Measurements from ENCODE around the gene GLIPR1. TPM values are rescaled to one million over a fixed set of nuclear protein-coding genes. Genes with fewer than 3 reads are reported as not detected.

Gene GLIPR1
- total RNA-seq = 0.22 and 0.33 TPM in 2 replicates
- long read RNA-seq, partial matches to known transcripts = 0 of 84 reads
- long read RNA-seq, other reads (novel, unspliced or antisense) = 84 of 84 reads

DNA sequence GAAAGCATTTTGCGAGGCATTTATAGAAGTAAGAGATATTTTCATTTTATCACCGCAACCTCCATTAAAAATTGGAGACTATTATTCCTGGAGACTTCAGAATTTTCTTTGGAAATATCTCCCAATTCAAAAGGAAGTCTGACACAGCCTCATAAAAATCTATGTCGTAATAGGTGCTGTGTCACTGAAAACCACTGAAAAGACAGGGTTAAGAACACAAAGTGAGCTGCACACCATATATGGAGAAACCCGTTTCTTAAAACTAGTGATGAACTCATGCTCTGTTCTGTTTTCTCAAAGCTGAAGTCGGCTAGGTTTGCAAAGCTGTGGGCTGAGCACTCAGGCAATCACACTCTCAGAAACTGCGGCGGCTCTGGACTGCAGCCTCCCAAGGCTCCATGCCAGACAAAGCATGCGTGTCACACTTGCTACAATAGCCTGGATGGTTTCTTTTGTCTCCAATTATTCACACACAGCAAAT lies at the start of gene GLIPR1:
TSS of gene GLIPR1 (plus strand) at position 287 of the 481 bp plus-strand sequence. CDS start at position 413, 126 bp downstream.
- TF ChIP-seq, protein P1, sequence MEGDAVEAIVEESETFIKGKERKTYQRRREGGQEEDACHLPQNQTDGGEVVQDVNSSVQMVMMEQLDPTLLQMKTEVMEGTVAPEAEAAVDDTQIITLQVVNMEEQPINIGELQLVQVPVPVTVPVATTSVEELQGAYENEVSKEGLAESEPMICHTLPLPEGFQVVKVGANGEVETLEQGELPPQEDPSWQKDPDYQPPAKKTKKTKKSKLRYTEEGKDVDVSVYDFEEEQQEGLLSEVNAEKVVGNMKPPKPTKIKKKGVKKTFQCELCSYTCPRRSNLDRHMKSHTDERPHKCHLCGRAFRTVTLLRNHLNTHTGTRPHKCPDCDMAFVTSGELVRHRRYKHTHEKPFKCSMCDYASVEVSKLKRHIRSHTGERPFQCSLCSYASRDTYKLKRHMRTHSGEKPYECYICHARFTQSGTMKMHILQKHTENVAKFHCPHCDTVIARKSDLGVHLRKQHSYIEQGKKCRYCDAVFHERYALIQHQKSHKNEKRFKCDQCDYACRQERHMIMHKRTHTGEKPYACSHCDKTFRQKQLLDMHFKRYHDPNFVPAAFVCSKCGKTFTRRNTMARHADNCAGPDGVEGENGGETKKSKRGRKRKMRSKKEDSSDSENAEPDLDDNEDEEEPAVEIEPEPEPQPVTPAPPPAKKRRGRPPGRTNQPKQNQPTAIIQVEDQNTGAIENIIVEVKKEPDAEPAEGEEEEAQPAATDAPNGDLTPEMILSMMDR (IDR thresholded peaks at IDR 0.05; ENCODE audit: unreplicated experiment) = no peak
- Mint-ChIP-seq H3K27me3 (no peaks in the 10 kb centered on the region), H3K27ac (peak within 1 kb of the TSS; percentile 11), H3K36me3 (ENCODE audit: insufficient read depth) (no peaks in the 10 kb centered on the region), H3K4me3 (ENCODE audit: low read depth) (no peak within 1 kb of the TSS), H3K4me1 (ENCODE audit: low read depth) (peaks cover 1% of the 10 kb centered on the region), H3K9me3 (ENCODE audit: low read depth) (no peaks in the 10 kb centered on the region)
- DNase-seq (ENCODE audit: low spot score, unreplicated experiment) = no peak

DNA sequence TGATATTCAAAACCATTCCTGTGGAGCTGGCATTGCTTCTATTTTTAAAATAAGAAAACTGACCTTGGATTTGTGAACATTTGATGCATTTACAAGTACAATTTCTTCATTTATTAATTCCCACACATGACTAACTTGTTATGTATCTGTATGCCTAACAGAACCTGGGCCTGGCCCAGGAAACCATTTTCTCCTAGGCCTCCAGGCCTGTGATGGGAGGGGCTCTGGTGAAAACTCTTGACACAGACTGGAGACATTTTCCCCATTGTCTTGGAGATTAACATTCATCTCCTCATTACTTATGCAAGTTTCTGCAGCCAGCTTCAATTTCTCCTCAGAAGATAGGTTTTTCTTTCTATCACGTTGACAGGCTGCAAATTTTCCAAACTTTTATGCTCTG lies 47.6 kb upstream of the GLIPR1 start:
- no peaks in the 10 kb centered on the region for H3K27me3 Mint-ChIP-seq

DNA sequence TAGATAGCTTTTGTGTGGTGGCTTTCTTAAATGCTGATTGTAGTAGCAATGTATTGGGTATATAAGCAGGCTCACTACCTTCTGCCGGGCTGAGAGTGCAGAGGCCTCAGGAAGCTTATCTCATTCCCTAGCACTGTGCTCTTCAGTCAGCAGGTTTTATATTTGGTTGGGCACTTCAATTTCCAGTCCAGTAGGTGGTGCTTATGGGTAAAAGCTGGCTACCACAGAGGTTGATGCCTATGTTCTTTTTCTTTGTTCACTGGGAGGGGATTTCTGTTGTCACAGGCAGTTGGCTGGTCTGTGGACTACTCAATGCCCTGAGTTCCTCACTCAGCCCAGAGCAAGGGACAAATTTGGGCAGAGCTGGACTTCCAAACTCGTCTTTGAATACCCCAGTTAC lies 43.0 kb upstream of the GLIPR1 start:
- H3K4me1 Mint-ChIP-seq (ENCODE audit: low read depth) = no peaks in the 10 kb centered on the region
- peaks cover 31% of the 10 kb centered on the region for H3K9me3 Mint-ChIP-seq (ENCODE audit: low read depth)
- H3K27me3 Mint-ChIP-seq = no peaks in the 10 kb centered on the region
- TF ChIP-seq, protein P1 (IDR thresholded peaks at IDR 0.05; ENCODE audit: unreplicated experiment) = no peak
- no peaks in the 10 kb centered on the region for H3K36me3 Mint-ChIP-seq (ENCODE audit: insufficient read depth)
- no peak overlapping the region for H3K27ac Mint-ChIP-seq
- DNase-seq (ENCODE audit: low spot score, unreplicated experiment) = no peak
- no peak overlapping the region for H3K4me3 Mint-ChIP-seq (ENCODE audit: low read depth)

More for the DNA sequence above, 47.6 kb upstream of the GLIPR1 start:
- DNase-seq (ENCODE audit: low spot score, unreplicated experiment) = no peak
- Mint-ChIP-seq H3K36me3 (ENCODE audit: insufficient read depth) (no peaks in the 10 kb centered on the region), H3K4me1 (ENCODE audit: low read depth) (no peaks in the 10 kb centered on the region), H3K9me3 (ENCODE audit: low read depth) (peaks cover 43% of the 10 kb centered on the region), H3K27ac (no peak overlapping the region), H3K4me3 (ENCODE audit: low read depth) (no peak overlapping the region)
- TF ChIP-seq, protein P1 (IDR thresholded peaks at IDR 0.05; ENCODE audit: unreplicated experiment) = no peak

DNA sequence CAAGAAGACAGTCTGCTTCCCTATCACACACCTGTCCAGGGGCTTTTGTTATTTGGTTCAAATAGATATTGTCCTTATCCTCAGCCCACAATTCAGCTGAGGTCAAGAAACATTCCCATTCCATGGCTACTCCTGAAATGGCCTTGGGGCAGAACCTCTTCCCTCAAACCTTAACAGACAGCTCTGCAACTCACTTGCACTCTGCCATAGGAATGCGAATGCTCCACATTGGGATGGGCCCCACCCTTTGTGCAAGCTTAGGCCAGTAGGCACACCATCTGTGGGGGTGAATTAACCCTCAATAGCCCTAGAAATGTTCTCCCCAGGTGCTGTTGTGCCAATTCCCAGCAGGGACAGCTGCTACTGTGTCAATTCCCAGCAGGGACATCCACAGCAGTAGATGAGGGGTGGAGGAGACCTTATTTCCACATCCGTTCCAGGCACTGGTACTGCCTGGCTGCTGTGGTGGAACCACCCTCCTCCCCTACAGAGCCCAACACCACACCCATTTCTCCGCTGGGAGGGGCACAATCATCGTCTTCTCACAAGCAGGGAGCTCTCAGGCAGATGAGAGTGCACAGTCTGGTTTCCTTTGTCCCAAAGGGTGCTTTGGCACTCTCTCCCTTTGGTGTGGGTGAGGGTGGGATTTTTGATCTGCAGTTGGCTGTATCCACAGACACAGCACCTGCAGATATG lies 42.3 kb upstream of the GLIPR1 start:
- H3K4me1 Mint-ChIP-seq (ENCODE audit: low read depth) = peaks cover under 1% of the 10 kb centered on the region
- peaks cover 31% of the 10 kb centered on the region for H3K9me3 Mint-ChIP-seq (ENCODE audit: low read depth)
- no peak overlapping the region for H3K4me3 Mint-ChIP-seq (ENCODE audit: low read depth)
- H3K27ac Mint-ChIP-seq = no peak overlapping the region
- DNase-seq (ENCODE audit: low spot score, unreplicated experiment) = no peak
- no peaks in the 10 kb centered on the region for H3K36me3 Mint-ChIP-seq (ENCODE audit: insufficient read depth)
- TF ChIP-seq, protein P1 (IDR thresholded peaks at IDR 0.05; ENCODE audit: unreplicated experiment) = no peak
- no peaks in the 10 kb centered on the region for H3K27me3 Mint-ChIP-seq

DNA sequence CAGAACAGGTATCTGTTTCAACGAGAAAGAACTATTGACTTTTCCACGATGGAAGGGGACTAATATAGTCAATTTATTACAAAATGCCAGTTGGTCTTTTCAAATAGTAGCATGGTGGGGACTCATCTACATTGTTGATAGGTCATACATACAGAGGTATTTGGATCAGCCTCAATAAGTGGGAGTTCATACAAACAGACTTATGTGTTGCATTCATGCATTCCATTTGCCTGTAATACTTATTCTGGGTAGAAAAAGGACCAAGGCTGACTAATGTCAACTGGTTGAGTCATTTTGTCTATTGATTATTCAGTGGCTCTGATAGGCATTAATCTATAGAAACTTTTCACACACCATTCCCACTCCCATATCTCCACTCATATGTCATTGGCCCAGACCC lies 41.5 kb upstream of the GLIPR1 start:
- H3K4me3 Mint-ChIP-seq (ENCODE audit: low read depth) = no peak overlapping the region
- TF ChIP-seq, protein P1 (IDR thresholded peaks at IDR 0.05; ENCODE audit: unreplicated experiment) = no peak
- peaks cover 28% of the 10 kb centered on the region for H3K9me3 Mint-ChIP-seq (ENCODE audit: low read depth)
- H3K4me1 Mint-ChIP-seq (ENCODE audit: low read depth) = peaks cover 8% of the 10 kb centered on the region
- no peak for DNase-seq (ENCODE audit: low spot score, unreplicated experiment)
- H3K27me3 Mint-ChIP-seq = no peaks in the 10 kb centered on the region
- no peak overlapping the region for H3K27ac Mint-ChIP-seq
- no peaks in the 10 kb centered on the region for H3K36me3 Mint-ChIP-seq (ENCODE audit: insufficient read depth)

Measured in progenitor cell of endocrine pancreas (in vitro differentiated cells).